Measurements from ENCODE around the gene TUBGCP4. TPM values are rescaled to one million over a fixed set of nuclear protein-coding genes. Genes with fewer than 3 reads are reported as not detected.
A peak's percentile ranks its signal among the peaks of the same experiment; 100 is the strongest.

Gene TUBGCP4
- total RNA-seq, 1 experiment from 2014 or later = 31.9 TPM

GRCh38 chr15:43376017-43376705 lies 5.3 kb downstream of the TUBGCP4 start:
- ATAC-seq (peak; percentile 65; the same call in 1 of the 2 replicates), DNase-seq (ENCODE audit: low read depth, low spot score) (no peak)
- peaks cover 18% of the 10 kb centered on the region for H3K36me3 ChIP-seq (ENCODE audit: control insufficient read depth, insufficient read depth, low read length)
- no peak overlapping the region for H3K27ac ChIP-seq (ENCODE audit: low read length)
- no peak for TF ChIP-seq REST (IDR thresholded peaks at IDR 0.05; ENCODE audit: insufficient read depth in 1 of 2, low read depth in 2 of 2, low read length in 1 of 2)
- TF ChIP-seq POLR2AphosphoS5 (IDR thresholded peaks at IDR 0.05; ENCODE audit: low read depth, low read length) = no peak
- no peak for TF ChIP-seq SIN3A (IDR thresholded peaks at IDR 0.05; ENCODE audit: borderline replicate concordance, insufficient read depth, low read depth, low read length)
- no peak for TF ChIP-seq TCF7L2 (IDR thresholded peaks at IDR 0.05; ENCODE audit: low read depth, low read length)
- TF ChIP-seq, protein P1, sequence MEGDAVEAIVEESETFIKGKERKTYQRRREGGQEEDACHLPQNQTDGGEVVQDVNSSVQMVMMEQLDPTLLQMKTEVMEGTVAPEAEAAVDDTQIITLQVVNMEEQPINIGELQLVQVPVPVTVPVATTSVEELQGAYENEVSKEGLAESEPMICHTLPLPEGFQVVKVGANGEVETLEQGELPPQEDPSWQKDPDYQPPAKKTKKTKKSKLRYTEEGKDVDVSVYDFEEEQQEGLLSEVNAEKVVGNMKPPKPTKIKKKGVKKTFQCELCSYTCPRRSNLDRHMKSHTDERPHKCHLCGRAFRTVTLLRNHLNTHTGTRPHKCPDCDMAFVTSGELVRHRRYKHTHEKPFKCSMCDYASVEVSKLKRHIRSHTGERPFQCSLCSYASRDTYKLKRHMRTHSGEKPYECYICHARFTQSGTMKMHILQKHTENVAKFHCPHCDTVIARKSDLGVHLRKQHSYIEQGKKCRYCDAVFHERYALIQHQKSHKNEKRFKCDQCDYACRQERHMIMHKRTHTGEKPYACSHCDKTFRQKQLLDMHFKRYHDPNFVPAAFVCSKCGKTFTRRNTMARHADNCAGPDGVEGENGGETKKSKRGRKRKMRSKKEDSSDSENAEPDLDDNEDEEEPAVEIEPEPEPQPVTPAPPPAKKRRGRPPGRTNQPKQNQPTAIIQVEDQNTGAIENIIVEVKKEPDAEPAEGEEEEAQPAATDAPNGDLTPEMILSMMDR (IDR thresholded peaks at IDR 0.05) = peak; percentile 90
- intact Hi-C loops (cut with micrococcal nuclease; ENCODE audit: unreplicated experiment) (no loop called here), in situ Hi-C loops (cut with HindIII; ENCODE audit: low pct_unique_long_range_greater_than_20kb, low sequenced_read_pairs) (no loop called here)
- no peaks in the 10 kb centered on the region for H3K27me3 ChIP-seq (ENCODE audit: control insufficient read depth, insufficient read depth, low read length)
- peaks cover 5% of the 10 kb centered on the region for H3K4me1 ChIP-seq (ENCODE audit: control insufficient read depth, insufficient read depth, low read length)
- H3K4me3 ChIP-seq (ENCODE audit: low read depth in 2 of 2, low read length in 2 of 2) = no peak overlapping the region
- BruUV-seq (replicated peaks) = no TSS peak
- H3K9me3 ChIP-seq (ENCODE audit: control insufficient read depth, insufficient read depth, low read depth, low read length) = no peaks in the 10 kb centered on the region
- ChIA-PET POLR2A (no interaction called here), CTCF (interaction anchor here (0.7 to 1.0 kb wide), 3 partner anchors 11 to 27 kb away, joined by 3 to 6 read pairs (median 3); no protein-coding TSS in a partner anchor)

DNA sequence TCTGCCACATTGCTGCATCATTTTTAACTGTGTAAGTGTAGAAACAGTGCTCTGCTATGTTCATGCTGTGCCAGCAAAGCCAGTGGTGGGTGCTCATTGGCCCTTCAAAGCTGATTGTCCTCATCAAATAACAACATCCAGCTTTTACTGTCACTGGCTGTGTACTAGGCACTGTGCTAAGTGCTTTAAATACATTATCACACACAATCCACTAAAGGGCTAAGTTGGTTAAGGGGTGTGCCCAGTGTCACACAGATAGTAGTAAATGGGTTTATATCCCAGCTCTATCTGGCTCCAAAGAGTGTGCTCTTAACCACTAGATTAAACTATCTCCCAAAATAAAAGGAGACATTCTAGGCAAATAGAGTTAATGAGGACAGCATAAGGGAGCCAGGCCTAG lies 7.7 kb downstream of the TUBGCP4 start:
- Histone ChIP-seq H3K27ac (ENCODE audit: low read length) (no peak overlapping the region), H3K36me3 (ENCODE audit: control insufficient read depth, insufficient read depth, low read length) (peaks cover 27% of the 10 kb centered on the region), H3K9me3 (ENCODE audit: control insufficient read depth, insufficient read depth, low read depth, low read length) (no peaks in the 10 kb centered on the region), H3K4me3 (ENCODE audit: low read depth in 2 of 2, low read length in 2 of 2) (no peak overlapping the region), H3K4me1 (ENCODE audit: control insufficient read depth, insufficient read depth, low read length) (no peaks in the 10 kb centered on the region), H3K27me3 (ENCODE audit: control insufficient read depth, insufficient read depth, low read length) (no peaks in the 10 kb centered on the region)
- ChIA-PET CTCF (no interaction called here), POLR2A (interaction anchor here (0.6 kb wide), 1 partner anchor 168 kb away, joined by 16 read pairs; no protein-coding TSS in a partner anchor)
- TF ChIP-seq TCF7L2 (IDR thresholded peaks at IDR 0.05; ENCODE audit: low read depth, low read length) (no peak), REST (IDR thresholded peaks at IDR 0.05; ENCODE audit: insufficient read depth in 1 of 2, low read depth in 2 of 2, low read length in 1 of 2) (no peak), POLR2AphosphoS5 (IDR thresholded peaks at IDR 0.05; ENCODE audit: low read depth, low read length) (no peak), SIN3A (IDR thresholded peaks at IDR 0.05; ENCODE audit: borderline replicate concordance, insufficient read depth, low read depth, low read length) (no peak)
- TF ChIP-seq, protein P1 (IDR thresholded peaks at IDR 0.05) = no peak
- DNase-seq (ENCODE audit: low read depth, low spot score) (no peak), ATAC-seq (no peak)
- intact Hi-C loops (cut with micrococcal nuclease; ENCODE audit: unreplicated experiment) (no loop called here), in situ Hi-C loops (cut with HindIII; ENCODE audit: low pct_unique_long_range_greater_than_20kb, low sequenced_read_pairs) (no loop called here)
- BruUV-seq (replicated peaks) = no TSS peak

All from Panc1 (cell line).